NCI-H774 (cell line): Measurements from ENCODE around the gene DOLPP1.

Source experiments
- DNase-seq: peaks from one replicate; lab custom pipeline; 2025; lab: John Stamatoyannopoulos, UW

Gene DOLPP1

GRCh38 chr9:129094387-129095169 lies 13.7 kb downstream of the DOLPP1 start:
- DNase-seq: no peak

GRCh38 chr9:129095170-129095667 lies 14.3 kb downstream of the DOLPP1 start:
- no peak for DNase-seq

DNA sequence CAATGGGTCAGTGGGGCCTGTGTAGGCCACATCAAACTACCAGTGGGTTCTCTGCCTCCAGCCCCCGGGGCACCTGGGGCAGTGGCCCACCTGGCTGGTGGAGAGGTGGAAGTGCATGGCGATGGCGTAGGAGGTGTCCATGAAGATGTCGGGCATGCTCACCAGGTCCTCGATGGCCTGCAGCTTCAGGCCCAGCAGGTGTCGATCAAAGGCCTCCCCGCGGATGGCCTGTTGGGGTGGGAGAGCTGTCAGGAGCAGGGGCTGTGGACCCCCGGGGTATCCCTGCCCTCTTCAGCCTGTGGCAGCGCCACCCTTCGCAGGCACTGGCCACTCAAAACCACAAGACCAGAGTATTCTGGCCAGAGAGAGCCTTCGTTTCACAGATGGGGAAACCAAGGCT lies 15.0 kb downstream of the DOLPP1 start:
- no peak for DNase-seq

GRCh38 chr9:129097671-129098306 lies 16.9 kb downstream of the DOLPP1 start:
- DNase-seq: no peak

DNA sequence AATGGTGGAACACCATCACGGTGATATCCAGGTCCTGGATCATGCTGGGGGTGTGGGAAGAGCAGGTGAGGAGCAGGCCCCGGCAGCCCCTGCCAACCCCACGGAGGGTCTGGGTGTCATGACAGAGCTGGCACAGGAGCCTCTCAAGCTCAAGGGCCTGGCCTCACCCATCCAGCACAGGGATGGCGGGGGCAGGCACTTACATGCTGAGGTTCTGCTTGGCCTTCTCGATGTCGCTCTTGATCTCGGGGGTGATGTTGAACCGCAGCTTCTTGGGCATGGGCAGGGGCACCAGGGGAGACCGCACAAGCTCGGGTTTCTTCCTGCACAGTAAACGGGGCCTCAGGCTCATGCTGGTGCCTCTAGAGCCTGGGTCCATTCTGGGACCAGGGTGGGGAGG lies 17.4 kb downstream of the DOLPP1 start:
- DNase-seq: no peak

DNA sequence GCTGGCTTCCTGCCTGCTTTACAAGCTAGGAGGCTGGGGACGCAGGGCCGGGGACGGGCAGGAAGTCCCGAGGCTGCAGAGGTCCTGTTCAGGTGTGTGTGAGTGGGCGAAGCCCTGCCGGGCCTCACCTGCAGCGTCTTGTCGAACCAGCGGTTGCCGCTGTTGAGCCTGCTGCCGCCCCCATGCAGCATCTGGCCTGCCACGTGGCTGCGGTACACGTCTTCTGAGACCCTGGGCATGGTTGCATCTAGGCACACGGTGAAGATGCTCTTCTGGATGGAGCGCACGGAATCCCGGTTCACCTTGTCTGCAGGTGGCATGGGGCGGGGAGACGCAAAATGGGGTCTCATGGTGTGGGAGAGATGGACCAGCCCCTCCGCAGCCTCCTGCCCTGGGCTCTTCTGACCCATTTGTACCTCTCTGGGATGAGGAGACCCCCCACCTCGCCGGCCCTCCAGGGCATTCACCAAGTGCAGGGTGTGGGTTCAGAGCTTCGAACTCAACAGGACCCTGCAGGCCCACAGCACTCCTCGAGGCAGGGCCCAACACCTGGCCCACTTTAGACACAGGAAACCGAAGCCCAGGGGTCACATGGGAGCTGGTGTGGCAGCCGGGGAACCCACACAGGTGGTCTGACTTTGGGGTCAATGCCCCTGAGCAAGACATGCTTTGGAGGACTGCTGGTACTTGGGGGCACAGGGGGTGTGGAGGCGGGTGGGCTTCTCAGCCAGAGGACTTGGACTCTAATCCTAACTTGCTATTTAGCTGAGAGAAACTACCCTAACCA lies 19.7 kb downstream of the DOLPP1 start:
- no peak for DNase-seq

DNA sequence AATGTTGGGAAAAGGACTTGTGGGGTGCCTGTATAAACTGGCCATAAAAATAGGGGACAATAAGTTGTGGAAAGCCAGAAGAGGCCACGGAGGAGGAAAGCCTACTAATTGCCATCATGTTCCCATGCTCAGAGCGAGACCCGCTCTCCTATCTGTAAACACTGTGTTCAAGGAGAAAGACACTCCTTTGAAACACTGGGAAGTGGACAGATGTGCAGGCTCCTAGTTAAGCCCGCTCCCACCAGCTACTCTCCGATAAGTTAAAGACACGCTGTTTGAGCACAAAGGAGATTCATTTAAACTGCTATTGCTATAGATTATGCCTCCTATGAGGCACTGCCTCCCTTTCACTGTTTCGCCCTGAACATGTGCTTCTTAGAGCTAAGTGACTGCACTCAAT lies 20.4 kb downstream of the DOLPP1 start:
- DNase-seq: no peak

DNA sequence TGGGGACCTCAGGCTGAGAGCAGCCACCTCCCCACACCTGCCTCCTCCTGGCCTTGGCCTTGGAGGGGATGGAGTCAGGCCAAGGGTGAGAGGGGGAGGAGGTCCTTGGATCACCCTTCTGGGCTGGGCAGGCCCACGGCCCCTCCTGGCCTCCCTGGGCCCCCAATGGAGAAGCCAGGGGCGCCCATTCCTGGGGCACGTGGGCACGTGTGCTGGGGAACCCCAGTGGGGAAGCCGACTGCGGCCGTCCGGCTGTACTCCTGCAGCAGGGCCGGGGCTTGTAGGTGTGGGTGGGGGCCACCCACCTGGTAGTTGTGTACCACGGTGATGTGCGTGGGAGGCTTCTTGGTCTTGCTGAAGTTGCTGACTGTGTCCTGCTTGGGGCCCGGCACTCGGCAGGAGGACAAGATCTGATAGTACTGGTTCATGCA lies 21.2 kb downstream of the DOLPP1 start:
- no peak for DNase-seq

- peak; percentile 24 for DNase-seq
Observed at GRCh38 chr9:129102791-129103594, 22.1 kb downstream of the DOLPP1 start.

GRCh38 chr9:129103595-129103965 lies 22.7 kb downstream of the DOLPP1 start:
- no peak for DNase-seq

GRCh38 chr9:129104051-129104450 lies 23.1 kb downstream of the DOLPP1 start:
- DNase-seq: no peak

DNA sequence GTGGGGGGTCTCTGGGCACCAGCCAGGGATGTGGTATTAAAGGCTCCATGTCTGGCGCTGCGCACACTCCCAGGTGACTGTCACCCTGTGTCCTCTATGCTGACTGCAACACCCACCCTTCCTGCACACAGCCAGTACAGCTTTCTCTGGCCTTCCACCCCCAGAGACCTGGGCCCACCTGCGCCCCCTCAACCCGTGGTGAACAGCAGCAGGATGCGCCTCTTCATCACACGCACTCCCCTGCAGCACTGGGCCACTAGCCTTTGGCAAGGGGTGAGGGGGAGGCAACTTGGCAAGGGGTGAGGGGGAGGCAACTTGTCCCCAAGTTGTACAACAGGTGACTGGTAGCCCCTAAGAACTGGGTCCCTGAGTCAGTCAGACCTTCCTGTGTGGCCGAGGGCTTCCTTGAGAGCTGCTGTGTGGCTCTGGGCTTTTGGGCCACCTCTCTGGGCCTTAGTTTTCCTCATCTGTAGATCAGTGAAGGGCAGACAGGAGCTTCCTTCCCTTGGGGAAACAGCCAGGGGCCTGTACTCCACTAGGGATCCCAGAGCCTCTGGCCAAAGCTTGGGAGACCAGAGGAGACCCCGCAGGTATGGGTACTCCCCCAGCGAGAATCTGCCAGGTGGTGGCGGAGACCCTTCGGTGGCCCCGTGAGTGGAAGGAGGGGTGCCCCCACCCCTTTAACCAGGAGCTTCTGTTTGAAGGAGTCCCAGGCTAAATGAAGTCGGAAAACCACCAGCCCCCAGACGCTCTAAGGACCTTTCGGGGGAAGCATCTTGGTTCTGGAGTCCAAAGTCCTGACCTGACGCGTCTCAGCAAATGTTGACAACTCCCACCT lies 25.2 kb downstream of the DOLPP1 start:
- no peak for DNase-seq

- no peak for DNase-seq
Observed at GRCh38 chr9:129107651-129108050, 26.7 kb downstream of the DOLPP1 start.

DNA sequence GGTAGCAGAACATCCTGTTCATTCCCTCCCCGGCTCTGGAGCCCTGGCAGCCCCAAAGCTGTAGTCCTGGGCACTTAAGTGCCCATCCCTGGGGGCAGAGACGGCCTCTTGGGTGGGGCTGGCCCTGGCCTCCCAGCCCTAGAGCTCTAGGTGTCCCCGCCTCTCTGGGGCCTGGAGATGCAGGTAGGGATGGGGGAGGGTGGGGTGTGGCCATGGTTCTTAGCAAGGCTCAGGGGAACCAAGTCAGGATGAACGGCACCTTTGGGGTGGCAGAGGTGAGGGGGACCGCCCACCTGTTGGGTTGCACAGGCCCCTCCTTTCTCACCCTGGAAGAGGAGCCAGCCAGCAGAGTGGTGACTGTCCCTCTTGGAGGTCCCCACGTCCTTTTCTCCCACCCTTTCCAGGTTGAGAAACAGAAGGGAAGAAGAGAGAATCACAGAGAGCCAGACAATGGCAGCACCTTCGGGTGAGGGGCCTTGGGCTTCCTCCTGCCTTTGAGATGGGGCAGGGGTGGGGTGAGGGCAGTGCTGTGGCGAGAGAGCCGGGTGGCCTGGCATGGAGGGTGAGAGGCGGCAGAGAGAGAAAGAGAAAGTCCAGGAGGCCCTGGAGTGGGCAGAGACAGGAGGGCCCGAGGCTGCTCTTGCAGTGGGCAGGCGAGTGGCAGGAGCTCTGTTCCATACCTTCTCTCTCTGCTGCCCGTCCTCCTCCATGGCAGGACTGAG lies 27.3 kb downstream of the DOLPP1 start:
- DNase-seq: no peak

DNA sequence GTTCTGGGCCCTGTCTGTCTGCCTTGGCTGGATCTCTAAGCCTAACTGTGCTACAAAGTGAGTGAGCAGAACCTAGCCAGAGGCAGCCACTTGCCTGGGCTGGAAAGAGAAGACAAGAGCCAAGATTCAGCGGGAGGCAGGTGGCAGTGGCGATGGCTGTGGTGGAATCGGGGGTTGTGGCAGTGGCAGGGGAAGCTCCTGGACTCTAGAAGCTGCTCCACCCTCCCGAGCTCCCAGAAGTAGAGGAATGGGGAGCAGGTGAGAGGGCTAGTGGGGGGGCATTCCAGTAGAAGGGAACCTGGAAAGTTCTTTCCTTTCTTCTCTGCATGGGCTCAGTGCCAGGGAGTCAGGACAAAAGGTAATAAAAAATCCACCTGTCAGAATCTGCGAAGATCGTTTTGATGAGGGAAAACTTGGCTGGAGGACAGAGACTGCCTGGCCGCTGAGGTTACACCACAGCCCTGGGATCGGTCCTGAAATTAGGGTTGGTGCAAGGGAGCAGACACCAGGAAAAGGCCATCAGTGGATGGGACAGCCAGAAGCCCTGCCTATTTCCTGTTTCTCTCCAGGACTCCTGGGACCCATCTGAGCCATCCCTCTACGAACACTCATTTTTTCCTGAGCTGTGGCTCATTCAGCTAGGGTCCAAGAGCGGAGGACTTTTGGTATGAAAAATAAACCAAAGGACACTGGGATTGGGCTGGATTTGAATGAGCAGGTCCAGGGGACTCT lies 28.1 kb downstream of the DOLPP1 start:
- no peak for DNase-seq

DNA sequence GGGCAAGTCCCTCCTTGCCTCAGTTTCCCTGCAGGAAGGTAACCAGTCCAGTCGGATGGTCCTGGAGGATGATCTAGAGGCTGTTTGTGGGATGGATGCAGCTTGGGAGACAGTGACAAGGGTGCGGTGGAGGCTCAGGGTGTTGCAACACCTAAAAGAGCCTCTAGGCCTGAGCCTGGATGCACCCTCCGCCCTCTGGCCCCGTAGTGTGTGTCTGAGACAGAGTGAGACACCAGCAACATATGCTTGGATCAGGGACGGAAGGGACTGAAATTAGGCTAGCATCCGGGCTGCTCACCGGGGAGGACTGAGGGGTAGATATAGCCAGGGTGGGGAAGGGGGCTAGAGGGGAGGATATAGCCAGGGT lies 28.6 kb downstream of the DOLPP1 start:
- no peak for DNase-seq

DNA sequence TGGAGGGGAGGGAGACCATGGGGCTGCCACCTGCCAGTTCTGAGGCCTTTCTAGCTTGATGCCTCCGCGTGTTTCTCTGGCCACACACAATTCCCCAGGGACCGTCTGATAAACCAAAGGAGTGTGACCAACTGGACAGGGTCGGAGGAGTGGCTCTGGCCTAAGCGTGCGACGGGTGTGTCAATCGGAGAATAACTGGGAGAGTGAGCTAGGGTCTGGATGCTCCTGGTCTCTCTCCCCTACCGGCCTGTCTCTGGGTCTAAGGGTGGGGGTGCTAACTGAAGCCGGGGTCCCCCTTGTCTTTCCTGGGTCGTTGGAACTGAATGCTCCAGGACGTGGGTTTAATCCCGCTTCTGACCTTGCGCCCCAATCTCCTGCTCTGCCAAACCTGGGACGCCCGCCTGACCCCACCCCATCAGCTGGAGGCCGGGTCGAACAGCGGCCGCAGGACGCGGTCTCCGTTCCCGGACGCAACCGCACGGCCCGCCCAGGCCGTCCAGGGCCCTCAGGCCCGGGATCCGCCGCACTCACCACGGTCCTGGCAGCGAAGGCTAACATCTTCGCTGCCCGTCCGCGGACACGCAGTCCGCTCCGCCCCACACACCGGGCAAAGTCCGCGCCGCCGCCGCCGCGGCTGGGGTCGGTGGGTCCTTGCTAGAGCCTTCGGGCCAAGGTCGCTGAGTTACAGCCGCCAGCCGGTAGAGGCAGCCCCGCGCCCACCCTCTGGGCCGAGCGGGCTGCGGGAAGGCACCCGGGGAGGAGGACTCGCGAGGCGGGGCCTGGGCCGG lies 29.2 kb downstream of the DOLPP1 start:
- no peak for DNase-seq

GRCh38 chr9:129110740-129111527 lies 30.0 kb downstream of the DOLPP1 start, which contains the start of the genes CRAT and PTPA:
Gene CRAT, minus strand, starts transcription at chr9:129110793. Its CDS starts 284 bp downstream, at chr9:129110509.
Gene PTPA, plus strand, starts transcription at chr9:129111415. Its CDS starts 186 bp downstream, at chr9:129111601.
- peak; percentile 91 for DNase-seq
